NCI-H187 (cell line): ENCODE measurements around the gene SNRPA.

ENCODE experiments used
- DNase-seq, 2 experiments: peaks; one replicate each; lab custom pipeline; 2025; lab: John Stamatoyannopoulos, UW

The SNRPA gene

DNA sequence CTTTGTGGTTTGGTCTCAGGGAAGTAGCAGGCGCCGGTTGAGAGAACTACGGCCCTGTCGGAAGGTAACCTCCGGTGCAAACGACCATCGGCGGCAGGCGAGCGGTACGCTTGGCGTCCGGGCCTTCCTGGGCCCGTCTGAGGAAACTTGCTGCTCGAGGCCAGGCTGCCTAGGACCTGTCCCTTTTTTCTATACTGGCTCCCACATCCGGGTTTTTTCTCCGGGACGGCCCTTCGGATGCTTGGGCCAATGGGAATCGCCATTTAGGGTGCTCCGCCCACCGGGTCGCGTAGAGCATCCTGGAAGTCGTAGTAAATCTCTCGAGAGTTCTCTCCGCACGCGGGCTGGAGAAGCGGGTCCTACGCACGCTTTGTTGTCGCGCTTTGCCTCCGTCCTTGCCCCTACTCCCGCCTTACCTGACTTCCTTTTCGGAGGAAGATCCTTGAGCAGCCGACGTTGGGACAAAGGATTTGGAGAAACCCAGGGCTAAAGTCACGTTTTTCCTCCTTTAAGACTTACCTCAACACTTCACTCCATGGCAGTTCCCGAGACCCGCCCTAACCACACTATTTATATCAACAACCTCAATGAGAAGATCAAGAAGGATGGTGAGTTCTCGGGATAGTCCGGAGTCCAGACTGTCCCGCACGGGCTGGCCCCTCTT is at the start of gene SNRPA:
Gene SNRPA (plus strand): TSS at position 330 of the 664 bp plus-strand sequence. CDS start 206 bp downstream, at position 536.
- peak; percentile 95 to 99 for DNase-seq

- no peak for DNase-seq
These were observed 49.2 kb upstream of the SNRPA start for GRCh38 chr19:40701758-40702157.

- no peak for DNase-seq
These were observed 48.5 kb upstream of the SNRPA start for GRCh38 chr19:40702337-40703012.

- DNase-seq, result no peak
These were observed 47.8 kb upstream of the SNRPA start for GRCh38 chr19:40703029-40703755.

DNA sequence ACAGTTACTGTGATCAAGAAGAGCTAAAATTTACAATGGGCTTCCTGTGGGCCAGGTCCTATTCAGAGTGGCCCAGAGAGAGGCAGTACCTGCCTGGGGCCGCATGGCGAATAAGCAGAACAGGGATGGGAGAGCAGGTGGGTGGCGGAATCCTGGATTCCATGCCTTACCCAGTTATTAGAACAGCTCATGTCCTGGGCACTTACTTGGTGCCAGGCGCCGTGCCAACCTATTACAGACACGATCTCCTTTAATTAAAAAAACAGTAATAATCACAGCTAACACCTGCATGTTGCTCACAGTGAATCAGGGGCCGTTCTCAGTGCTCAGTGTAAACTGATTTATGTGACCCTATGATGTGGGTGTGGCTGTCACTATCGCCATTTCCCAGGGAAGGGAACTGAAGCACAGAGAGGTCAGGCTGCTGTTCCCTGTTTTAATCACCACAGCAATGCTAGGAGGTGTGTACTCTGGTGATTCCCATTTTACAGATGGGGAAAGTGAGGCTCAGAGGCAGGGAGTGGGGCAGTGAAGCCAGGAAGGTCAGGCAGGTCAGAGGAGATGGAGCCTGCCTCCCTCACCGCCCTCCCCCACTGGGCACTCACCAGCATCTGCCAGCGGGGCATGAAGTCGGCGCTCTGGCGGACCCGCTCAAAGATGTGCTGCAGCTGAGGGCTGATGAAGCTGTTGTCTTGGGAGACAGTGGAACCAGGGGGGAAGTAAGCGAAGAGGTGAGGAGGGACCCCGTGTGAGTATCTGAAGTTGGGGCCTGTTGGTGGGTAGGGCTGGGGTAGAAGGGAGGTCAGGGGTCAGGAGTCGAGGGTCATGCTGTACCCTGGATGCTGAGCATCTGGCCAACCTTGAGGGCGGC is 46.3 kb upstream of the SNRPA start:
- DNase-seq, result no peak

DNA sequence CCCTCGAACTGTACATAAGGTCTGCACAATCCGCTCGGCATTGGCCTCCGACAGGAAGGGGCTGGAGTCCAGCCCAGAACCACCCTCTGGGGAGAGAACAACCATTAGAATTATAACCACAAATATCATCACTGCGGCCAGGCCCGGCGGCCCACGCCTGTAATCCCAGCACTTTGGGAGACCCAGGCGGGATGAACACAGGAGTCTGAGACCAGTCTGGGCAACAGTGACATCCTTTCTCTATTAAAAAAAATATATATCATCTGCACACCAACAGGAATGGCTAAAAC is 45.7 kb upstream of the SNRPA start:
- DNase-seq, result no peak

DNA sequence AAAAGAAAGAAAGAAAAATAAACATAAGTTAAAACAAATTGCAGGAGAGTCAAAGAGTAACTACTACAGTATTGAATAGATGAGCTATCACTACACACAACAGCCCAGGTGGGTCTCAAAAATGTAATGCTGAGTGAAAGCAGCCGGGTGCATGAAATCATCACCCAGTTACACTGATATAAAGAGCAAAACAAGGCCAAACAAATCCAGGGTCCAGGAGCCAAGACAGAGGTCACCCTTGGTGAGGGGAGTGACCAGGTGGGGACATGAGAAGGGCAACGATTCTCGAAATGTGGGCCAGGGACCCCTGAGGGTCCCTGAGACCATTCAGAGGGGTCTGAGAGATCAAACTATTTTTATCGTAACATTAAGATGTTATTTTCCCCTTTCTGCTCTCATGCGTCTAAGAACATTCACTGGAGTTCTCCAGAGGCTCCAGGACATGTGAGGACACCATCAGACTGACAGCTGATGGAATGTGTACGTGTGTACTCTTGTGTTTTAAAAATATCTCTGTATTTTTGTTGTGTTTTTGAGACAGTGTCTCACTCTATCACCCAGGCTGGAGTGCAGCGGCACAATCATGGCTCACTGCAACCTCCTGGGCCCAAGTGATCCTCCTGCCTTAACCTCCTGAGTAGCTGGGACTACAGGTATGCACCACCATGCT is 44.9 kb upstream of the SNRPA start:
- DNase-seq, result no peak

DNA sequence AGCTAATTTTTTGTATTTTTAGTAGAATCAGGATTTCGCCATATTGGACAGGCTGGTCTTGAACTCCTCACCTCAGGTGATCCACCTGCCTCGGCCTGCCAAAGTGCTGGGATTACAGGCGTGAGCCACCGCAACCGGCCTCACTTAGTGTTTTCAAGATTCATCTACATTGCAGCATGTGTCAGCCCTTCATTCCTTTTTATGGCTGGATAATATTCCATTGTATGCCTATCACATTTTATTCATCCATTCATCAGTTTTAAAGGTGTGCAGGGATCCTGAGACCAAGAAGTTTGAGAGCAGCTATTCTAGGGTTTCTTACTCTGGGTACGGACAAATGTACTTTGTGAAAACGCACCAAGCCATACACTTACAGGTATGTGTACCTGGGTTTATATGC is 43.4 kb upstream of the SNRPA start:
- DNase-seq, result no peak

DNA sequence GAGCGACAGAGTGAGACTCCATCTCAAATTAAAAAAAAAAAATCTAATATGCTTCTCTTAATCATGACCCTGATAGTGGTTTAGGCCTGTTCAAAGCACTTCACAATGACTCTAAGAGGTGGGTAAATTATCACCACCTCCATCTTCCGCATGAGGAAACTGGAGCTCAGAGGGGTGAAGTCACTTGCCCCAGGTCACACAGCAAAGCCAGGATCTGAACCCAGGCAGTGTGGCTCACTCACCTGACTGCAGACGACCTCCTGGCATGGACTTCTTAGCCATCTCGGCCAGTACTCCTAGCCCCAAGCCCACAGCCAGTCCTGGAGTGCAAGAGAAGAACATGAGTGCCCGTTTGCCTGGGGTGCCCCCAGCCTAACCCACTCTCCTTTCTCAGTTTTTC is 41.2 kb upstream of the SNRPA start:
- no peak for DNase-seq

DNA sequence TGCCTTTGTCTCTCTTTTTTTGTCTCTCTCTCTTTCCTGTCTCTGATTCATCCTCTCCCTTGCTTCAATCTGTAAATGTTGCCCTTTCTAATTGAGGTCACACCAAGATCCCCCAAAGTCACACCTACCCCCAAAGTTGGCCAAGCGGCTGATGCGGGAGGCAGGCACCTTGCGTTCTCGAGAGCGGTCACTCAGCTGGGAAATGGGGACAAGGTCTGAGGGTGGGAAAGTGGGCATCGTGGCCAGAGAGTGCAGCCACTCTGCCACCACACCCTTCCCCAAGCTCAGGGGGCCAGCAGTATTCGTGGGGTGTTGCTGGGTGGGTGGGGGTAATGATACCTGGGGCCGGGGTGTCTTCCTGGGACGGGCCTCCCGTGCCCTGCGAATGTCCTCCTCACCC is 37.1 kb upstream of the SNRPA start:
- DNase-seq, result no peak

- DNase-seq, result peak; percentile 89 to 91
These were observed 36.3 kb upstream of the SNRPA start for GRCh38 chr19:40714441-40715299.

- DNase-seq, result no peak
These were observed 34.9 kb upstream of the SNRPA start for GRCh38 chr19:40716031-40716481.

GRCh38 chr19:40716482-40717324 is 34.3 kb upstream of the SNRPA start, which contains the start of the genes COQ8B and ITPKC:
TSS of gene COQ8B (minus strand) at chr19:40716886. CDS start at chr19:40714632, 2,254 bp downstream.
TSS of gene ITPKC (plus strand) at chr19:40717112. CDS start at chr19:40717136, 24 bp downstream.
- peak; percentile 90 to 97 for DNase-seq

GRCh38 chr19:40717325-40717879 is 33.6 kb upstream of the SNRPA start:
- DNase-seq, result no peak

- DNase-seq, result no peak
These were observed 32.9 kb upstream of the SNRPA start for GRCh38 chr19:40717880-40718773.

DNA sequence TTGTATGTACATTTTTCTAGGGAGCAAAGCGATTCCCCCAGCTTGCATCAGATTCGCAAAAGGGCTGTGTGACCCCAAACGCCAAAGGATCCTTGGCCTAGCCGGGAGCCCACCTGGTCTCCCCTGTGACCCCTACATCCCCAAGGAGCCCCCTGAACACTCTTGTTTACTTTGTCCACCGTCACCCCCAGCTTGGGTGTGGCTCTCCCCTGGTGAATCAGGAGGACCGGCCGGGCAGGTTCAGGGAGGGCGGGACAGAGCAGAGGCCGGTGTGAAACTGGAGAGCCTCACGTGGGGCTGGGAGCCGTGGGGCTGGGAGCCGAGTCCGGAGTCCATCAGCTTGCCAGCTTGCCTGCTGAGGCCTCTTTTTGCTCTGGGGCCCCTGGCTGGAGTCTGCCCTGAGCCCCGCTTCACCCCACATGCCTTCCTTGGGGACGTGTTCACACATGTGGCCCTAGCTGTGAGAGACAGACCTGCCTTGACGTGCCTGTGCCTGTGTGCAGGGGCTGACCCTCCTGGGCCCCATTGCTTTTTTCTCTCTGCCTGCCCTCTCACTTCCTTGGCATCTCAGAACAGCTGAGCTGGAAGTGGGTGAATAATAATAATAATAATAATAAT is 32.1 kb upstream of the SNRPA start:
- no peak for DNase-seq

DNA sequence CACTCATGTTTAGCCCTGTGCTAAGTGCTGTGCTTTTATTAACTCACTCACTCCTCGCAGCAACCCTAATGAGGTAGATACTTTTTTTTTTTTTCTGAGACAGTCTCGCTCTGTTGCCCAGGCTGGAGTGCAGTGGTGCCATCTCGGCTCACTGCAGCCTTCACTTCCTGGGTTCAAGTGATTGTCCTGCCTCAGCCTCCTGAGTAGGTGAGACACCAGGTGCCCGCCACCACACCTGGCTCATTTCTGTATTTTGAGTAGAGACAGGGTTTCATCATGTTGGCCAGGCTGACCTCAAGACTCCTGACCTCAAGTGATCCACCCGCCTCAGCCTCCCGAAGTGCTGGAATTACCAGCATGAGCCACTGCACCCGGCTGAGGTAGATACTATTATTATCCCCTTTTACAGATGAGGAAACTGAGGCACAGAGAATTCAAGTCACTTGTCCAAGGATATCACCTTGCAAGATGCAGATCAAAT is 31.5 kb upstream of the SNRPA start:
- DNase-seq, result no peak

- DNase-seq, result no peak
These were observed 29.9 kb upstream of the SNRPA start for GRCh38 chr19:40721140-40721486.
